HK-2 (cell line): Measurements from ENCODE around the gene MSANTD7.
"Not testable (repeated sequence)": the region's sequence is repeated elsewhere in the genome, so short reads cannot be mapped to it uniquely, and the experiment has no call there.

ENCODE experiments used
- DNase-seq: peaks from one replicate; pipeline ENCODE4 v3.0.0-alpha.2; 2018; ENCODE audit not compliant: unreplicated experiment

MSANTD7 gene, protein sequence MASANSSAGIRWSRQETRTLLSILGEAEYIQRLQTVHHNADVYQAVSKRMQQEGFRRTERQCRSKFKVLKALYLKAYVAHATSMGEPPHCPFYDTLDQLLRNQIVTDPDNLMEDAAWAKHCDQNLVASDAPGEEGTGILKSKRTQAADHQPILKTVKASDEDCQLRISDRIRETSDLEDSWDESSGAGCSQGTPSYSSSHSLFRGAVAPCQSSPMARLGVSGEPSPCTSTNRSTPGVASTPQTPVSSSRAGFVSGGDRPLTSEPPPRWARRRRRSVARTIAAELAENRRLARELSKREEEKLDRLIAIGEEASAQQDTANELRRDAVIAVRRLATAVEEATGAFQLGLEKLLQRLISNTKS

DNA sequence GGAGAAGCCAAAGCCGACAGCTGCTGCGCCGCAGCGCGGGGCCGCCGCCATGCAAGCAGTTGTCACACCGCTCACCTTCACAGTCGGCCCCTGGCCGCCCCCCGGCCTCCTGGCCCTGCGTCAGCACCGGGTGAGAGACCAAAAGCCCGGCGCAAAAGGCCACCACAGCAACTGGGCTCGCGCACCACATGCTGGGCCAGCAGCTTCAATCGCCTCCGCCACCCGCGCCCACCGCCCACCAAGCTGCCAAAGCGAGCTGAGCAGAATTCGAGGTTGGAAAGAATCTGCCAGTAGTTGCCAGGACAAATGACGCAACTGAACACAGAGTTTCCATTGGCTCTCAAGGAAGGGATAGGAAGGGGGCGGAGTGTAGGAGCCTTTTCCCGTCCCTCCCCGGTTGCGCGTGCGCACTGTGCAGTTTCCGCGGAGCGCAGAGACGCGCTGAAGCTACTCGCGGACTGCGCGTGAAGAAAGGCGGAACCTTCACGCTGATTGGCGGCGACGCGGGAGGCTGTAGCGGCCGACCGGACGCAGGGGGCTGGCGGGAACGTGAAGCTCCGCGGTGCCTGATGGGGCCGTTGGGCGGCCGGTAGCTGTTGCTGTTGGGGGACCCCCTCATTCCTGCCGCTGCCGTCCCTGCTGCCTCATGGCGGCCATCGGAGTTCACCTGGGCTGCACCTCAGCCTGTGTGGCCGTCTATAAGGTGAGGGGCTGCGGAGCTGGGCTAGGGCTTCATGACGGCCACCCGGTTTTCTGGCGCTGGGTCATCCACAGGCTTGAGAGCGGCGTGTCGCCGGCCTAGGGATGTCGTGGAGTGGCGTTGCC lies at the start of gene MSANTD7, which contains the start of the genes CDNF and HSPA14:
Gene MSANTD7, plus strand, starts transcription at position 550 of the 825 bp plus-strand sequence. CDS start 3,979 bp downstream, outside the sequence.
Gene CDNF, minus strand, starts transcription at position 281 of the 825 bp plus-strand sequence. Its CDS starts 91 bp downstream, at position 190.
Gene HSPA14, plus strand, starts transcription at position 550 of the 825 bp plus-strand sequence. Its CDS starts 97 bp downstream, at position 647.
- DNase-seq: peak; percentile 96

DNA sequence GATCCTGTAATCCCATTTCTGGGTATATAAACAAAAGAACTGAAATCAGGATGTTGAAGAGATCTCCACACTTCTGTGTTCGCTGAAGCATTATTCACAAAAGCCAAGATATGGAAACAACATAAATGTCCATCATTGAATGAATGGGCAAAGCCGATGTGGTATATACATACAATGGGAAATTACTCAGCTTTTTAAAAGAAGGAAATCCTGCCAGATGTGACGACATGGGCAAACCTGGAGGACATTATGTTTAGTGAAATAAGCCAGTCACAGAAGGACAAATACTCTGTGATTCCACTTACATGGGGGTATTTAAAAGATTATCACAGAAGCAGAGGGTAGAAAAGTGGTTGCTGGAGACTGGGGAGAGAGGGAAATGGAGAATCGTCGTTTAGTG lies 39.5 kb upstream of the MSANTD7 start:
- no peak for DNase-seq

DNA sequence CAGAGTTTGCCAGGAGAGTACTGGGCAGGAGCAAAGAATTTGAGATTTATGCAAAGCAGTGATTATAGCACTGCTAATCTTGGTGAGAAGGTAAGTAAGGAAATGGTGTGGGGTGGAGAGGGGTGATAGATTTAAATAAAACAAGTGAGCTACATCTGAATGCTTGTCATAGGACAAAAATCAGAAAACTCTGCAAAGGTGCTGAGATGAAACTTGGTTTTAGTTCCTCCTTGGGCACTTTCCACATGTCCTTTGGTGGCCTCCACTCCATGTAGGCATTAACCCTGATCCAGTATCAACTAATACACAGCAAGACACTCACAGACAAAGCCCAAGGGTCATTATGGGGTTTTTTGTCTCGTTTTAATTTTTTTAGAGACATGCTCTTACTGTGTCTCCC lies 37.7 kb upstream of the MSANTD7 start:
- no peak for DNase-seq

DNA sequence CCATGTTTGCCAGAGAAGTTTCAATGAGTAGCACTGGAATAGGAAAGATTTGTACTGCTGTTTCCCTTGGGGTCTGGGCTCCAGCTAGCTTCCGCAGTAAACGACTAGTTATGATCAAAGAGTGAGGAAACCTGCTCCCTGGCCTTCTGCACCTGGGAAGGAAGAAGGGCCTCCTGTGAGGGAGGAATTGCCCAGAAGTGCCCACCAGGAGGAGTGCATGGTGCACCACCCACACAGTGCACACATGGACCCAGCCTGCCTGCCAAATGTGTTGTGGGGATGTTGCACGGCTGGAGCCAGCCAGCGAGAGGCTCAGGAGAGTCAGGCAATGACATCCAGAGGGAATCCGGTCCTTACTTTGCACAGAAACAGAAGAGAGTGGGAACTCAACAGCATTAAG lies 36.4 kb upstream of the MSANTD7 start:
- no peak for DNase-seq

DNA sequence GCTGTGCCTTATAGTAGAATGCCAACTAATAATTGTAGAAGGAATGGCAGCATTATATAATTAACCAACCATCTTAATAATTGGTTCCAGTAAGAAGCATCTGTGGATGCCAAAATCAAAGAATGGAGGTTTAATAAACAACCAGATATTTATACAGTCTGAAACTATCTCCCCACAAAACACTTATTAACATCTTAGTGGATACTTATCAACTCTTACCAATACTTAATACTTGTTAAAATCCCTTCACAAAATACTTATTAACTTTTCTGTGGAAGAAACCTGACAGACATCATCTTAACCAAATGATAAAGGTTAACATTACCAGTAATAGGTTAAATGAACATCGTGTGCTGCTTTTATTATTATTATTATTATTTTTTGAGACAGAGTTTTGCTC lies 34.3 kb upstream of the MSANTD7 start:
- DNase-seq: no peak

DNA sequence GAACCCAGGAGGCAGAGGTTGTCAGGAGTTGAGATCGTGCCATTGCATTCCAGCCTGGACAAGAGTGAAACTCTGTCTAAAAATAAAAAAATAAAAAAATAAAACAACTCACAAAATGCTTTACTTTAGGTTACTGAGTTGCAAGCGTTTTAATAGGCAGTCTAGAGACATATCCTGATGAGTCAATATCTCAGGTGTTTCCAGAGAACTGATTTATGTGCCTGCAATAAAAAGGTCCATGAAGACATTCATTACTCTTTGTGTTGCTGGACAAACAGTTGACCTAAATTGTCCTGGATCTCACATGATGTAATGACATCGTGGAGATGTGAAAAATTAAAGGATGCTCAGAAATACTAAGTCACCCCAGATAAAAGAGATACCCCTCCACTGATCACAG lies 31.8 kb upstream of the MSANTD7 start:
- DNase-seq: no peak

DNA sequence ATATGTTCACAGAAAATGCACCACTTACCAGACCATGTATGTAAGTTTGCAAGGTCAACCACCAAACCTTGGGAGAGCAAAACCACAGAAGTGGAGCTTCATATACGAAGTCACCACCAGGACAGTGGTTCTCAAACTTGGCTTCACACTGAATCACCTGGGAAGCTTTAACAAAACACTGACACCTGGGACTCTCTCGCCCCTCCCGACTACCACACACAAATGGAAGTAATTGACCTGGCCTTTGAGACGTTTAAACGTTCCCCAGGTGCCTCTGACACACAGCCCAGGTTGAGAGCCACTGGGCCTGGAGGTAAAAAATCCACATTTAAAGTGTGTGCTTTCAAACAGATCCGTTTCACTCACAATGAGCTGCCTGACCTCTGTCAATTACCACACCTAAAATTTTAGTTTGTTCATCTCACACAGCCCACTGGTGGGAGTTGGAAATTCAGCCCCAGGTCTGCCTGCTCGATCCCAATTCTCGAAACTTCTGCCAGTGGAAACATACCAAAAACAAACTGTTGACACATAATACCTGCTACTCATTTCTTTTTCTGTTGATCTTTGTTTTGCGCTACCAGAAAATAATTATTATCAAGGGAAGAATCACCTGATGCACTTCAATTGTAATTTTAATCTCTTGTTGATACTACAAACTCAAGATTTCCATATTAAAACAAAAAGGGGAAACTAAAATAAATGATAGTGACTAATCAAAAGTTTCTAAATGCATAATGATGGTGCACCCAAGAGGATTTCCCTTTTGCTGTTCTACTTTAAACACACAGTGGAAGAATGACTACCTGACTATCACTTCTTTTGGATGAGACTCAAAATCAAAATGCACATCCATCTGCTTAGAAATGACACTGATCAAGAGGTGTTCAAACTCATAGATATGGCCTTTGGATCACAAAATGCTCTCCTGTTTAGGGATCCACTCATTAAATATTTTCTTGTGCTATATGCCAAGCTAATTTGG lies 26.8 kb upstream of the MSANTD7 start:
- no peak for DNase-seq

DNA sequence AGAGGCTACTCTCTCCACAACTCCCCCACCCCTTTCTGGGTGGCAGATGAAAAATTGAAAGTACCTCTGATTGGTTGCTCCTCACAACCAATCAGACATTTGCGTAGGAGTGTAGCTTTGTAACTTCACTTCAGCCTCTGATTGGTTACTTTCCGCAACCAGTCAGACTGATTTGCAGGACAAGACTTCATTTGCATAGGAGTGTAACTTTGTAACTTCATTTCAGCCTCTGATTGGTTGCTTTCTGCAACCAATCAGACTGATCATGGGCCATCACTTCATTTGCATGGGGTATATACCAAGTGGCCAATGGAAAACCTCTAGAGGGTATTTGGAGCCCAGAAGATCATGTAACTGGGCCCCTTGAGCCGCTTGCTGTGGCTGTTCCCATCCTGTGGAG lies 25.8 kb upstream of the MSANTD7 start:
- no peak for DNase-seq

DNA sequence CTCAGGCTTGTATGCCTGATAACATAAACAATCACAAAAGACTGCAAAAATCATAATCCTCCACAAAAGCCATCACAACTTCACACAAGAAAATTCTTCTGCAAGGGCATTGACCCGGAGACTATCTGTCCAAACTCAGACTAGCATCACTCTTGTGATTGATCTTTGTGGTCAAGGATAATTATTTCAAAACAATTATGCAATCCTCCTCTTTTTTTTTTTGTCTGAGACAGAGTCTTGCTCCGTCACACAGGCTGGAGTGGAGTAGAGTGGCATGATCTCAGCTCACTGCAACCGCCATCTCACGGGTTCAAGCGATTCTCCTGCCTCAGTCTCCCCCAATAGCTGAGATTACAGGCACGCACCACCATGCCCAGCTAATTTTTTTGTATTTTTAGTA lies 22.4 kb upstream of the MSANTD7 start:
- no peak for DNase-seq

DNA sequence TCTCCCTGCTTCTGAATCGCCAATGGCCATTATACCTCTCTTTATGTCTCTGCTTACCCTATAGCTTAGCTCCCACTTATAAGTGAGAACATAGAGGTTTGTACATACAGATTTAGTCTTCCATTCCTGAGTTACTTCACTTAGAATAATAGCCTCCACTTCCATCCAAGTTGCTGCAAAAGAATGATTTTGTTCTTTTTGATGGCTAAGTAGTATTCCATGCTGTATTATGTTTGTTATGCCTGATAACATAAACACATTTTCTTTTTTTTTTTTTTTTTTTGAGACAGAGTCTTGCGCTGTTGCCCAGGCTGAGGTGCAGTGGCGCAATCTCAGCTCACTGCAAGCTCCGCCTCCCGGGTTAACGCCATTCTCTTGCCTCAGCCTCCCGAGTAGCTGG lies 21.4 kb upstream of the MSANTD7 start:
- DNase-seq: not testable (repeated sequence)

DNA sequence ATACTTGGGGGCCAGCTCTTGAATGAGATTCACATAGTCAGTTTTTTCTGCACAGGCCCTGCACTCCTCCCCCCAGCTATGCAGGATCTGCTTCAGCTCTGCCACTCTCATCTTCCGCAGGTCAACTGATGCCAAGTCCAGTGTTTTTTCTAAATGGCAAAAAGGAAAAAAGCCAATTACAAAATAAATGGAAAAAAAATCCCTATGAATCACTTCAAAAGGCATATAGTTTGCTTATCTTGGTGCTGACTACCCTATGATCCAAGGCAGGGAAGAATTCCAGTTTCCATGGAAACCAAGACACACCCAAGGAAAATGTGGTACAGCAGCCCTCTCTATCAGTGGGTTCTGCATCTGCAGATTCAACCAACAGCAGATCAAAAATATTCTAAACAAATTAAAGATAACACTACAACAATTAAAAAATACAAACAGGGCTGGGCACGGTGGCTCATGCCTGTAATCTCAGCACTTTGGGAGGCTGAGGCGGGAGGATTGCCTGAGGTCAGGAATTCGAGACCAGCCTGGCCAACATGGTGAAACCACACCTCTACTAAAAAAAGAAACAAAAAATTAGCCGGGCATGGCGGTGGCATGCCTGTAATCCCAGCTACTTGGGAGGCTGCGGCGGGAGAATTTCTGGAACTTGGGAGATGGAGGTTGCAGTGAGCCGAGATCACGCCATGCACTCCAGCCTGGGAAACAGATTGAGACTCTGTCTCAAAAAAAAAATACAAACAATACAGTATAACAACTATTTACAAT lies 17.9 kb upstream of the MSANTD7 start:
- no peak for DNase-seq

DNA sequence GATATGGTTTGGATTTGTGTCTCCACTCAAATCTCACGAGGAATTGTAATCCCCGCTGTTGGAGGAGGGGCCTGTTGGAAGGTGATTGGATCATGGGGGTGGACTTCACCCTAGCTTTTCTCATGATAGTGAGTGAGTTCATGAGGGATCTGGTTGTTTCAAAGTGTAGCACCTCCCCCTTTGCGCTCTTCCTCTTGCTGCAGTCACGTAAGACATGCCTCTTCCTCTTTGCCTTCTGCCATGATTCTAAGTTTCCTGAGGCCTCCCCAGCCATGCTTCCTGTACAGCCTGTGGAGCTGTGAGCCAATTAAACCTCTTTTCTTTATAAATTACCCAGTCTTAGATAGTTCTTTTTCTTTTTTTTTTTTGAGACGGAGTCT lies 17.3 kb upstream of the MSANTD7 start:
- no peak for DNase-seq

DNA sequence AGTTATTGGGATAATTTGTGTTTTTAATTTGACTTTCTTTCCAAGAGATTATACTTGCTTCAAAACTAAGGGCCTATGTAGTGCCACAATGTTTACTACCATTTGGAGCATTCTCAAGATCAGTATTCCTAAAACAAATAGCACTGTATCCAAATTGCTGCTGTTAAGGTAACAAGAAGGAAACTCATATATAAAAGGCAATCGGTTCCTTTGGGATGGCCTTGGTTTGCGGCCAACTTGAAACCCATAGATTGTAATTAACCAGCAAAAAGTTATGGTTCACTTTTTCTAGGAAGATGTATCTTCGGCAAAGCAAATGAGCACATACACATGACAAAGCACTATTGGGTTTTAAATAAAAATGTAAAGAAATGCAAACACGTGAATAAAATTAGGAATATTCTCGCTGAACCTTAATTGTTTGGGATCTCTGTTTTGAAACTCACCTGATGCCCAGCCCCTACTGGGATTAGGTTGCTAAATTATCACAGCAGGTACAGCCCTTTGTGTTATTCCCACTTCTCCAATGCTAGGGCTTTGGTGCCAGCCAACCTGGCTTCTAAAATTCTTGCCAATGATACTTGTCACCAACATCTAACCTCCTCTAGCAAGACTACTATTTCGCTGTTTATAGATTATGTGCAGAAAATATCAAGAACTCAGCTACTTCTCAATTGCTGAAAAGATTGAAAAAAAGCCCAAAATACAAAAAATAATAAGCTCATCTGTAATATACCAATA lies 16.3 kb upstream of the MSANTD7 start:
- no peak for DNase-seq

DNA sequence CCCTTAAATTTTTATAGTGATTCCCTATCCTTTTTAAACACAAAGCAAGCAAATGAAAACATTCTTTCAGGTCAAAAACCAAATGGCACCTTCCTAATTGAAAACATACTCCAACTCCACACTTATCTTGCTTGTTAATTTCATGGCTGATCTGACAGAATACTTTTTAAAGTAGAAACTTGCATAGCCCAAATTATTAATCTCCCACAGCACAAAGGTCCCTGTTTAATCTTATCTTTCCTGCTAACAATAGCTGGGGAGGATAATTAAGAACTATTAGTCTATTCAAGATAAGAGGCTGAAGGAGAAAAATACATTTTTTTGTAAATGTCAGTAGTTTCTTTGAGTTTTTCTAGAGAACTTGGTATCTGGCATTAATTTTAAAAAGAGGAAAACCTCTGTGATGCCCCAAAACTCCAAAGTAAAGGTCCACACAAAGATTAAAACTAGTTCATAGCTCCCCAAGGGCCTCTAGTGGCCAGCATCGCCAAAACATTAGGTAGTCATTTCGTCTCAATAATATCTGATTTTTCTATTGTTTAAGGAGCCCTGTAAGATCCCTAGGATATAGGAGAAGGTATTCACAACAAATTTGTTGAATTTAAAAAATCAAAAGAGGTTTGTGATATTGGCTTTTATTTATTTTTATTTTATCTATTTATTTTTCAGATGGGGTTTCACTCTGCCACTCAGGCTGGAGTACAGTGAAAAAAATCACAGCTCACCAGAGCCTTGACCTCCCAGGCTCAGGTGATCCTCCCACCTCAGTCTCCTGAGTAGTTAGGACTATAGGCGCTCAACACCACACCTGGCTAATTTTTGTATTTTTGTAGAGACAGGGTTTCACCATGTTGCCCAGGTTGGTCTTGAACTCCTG lies 15.0 kb upstream of the MSANTD7 start:
- DNase-seq: no peak

DNA sequence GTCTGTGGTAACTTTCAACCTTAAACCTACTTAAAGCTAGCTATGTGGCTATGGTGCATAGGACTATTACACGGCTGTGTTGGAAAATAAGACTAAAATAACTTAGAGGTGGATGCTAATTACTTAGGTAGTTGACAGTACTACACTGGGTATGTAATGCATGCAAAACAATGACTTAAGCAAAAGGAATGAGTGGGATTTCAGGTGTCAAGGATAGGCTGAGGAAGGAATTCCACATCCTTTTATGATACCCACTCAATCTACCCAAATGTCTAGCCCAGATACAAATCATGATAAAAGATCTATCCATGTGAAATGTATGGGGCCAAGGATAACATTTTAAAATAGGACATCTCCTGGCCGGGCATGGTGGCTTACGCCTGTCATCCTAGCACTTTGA lies 14.1 kb upstream of the MSANTD7 start:
- no peak for DNase-seq

DNA sequence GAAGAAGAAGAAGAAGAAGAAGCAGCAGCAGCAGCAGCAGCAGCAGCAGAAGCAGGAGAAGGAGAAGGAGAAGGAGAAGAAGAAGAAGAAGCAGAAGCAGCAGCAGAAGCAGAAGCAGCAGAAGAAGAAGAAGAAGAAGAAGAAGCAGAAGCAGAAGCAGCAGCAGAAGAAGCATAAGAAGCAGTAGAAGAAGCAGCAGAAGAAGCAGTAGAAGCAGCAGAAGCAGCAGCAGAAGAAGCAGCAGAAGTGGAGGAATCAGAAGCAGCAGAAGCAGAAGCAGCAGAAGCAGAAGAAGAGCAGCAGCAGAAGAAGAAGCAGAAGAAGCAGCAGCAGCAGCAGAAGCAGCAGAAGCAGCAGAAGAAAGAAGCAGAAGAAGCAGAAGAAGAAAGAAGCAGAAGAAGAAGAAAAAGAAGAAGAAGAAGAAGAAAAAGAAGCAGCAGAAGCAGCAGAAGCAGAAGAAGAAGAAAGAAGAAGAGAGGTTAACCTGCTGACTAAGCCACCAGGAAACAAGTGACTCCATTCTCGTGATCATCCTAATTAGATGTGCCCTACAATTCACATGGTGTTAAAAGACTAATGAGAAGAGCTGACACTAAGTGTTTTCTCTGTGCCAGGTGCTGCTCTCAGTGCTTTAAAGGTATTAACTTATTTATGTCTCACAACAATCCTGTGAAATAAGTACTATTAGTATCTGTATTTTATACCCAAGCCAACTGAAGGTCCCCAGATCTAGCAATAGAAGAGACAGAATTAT lies 11.9 kb upstream of the MSANTD7 start:
- no peak for DNase-seq

DNA sequence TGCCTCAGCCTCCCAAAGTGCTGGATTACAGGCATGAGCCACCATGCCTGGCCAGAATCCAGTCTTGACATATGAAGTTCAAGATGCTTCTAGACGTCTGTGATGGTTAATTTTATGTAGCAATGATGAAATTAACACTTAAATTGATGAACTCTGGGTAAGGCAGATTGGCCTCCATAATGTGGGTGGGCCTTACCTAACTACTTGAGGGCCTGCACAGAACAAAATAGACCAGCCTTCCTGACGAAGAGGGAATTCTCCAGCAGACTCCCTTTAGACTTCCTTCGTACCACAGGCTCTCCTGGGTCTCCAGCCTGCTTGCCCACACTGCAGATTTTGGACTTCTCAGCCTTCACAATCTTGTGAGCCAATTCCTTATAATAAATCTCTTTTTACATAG lies 5.0 kb upstream of the MSANTD7 start:
- no peak for DNase-seq

DNA sequence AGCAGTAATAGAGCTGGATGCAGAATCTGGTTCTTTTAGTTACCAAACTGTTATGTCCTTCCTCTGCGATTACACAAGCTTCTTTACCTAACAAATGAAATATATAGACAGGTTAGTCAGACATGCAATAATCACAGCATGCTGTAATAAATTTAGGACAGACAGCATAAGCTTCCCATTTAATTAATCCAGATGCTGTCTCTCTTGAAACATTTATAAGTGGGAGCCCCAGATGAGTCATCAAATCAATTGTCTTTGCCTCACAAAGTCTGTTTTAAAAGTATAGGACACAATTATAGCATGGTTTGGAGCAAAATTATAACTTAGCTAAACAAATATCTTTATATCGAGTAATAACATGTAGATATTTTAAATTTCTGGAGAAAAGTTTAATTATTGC lies 1.9 kb upstream of the MSANTD7 start:
- DNase-seq: no peak
